ENCODE data around the gene SLAMF6. TPM values are rescaled to one million over a fixed set of nuclear protein-coding genes. Genes with fewer than 3 reads are reported as not detected.

SLAMF6 gene
- polyA plus RNA-seq, 1 donor (not counting 4 experiments of a cell fraction or from before 2014, with no cell fraction given), result not detected

- dilution Hi-C loops (cut with MboI; ENCODE audit: extremely low pct_ligation_motif_present, low sequenced_read_pairs), result no loop called here
- Histone ChIP-seq H3K4me2 (ENCODE audit: control insufficient read depth, extremely low read depth, insufficient read depth, low read depth, low read length) (no peak overlapping the region), H2AFZ (ENCODE audit: control insufficient read depth, low read length) (no peak overlapping the region), H3K9ac (ENCODE audit: control insufficient read depth, extremely low read depth, insufficient read depth, low read length) (no peak overlapping the region), H3K9me3 (ENCODE audit: control insufficient read depth, low read depth, low read length) (no peaks in the 10 kb centered on the region), H3K4me1 (ENCODE audit: control insufficient read depth, extremely low read depth, insufficient read depth, low read length) (no peaks in the 10 kb centered on the region), H4K20me1 (ENCODE audit: control insufficient read depth, extremely low read depth, insufficient read depth, low read length) (no peaks in the 10 kb centered on the region), H3K9me1 (ENCODE audit: control insufficient read depth, extremely low read depth, insufficient read depth, low read length) (no peaks in the 10 kb centered on the region), H3K27ac (ENCODE audit: control insufficient read depth, insufficient read depth, low read length) (no peak overlapping the region), H3K4me3 (ENCODE audit: control insufficient read depth in 2 of 3, extremely low read depth in 1 of 3, insufficient read depth in 2 of 3, low read depth in 1 of 3, low read length in 3 of 3) (no peak overlapping the region), H3K27me3 (ENCODE audit: control insufficient read depth, extremely low read depth, insufficient read depth, low read length) (no peaks in the 10 kb centered on the region), H3K79me2 (ENCODE audit: control insufficient read depth, insufficient read depth, low read length) (no peaks in the 10 kb centered on the region), H3K36me3 (ENCODE audit: control insufficient read depth in 2 of 2, extremely low read depth in 1 of 2, insufficient read depth in 2 of 2, low read length in 2 of 2) (no peaks in the 10 kb centered on the region)
- DNase-seq (ENCODE audit: low read depth, low spot score) (no peak), FAIRE-seq (no peak)
- TF ChIP-seq EZH2 (IDR thresholded peaks at IDR 0.05; ENCODE audit: low read length) (no peak), CTCF (optimal IDR thresholded peaks at IDR 0.05 in 1 of 3, IDR thresholded peaks at IDR 0.05 in 1 of 3, conservative IDR thresholded peaks at IDR 0.05 in 1 of 3; ENCODE audit: extremely low read depth in 1 of 3, insufficient read depth in 2 of 3, low read length in 3 of 3) (no peak)
Measured at GRCh38 chr1:160454371-160455152, 68.5 kb downstream of the SLAMF6 start.

DNA sequence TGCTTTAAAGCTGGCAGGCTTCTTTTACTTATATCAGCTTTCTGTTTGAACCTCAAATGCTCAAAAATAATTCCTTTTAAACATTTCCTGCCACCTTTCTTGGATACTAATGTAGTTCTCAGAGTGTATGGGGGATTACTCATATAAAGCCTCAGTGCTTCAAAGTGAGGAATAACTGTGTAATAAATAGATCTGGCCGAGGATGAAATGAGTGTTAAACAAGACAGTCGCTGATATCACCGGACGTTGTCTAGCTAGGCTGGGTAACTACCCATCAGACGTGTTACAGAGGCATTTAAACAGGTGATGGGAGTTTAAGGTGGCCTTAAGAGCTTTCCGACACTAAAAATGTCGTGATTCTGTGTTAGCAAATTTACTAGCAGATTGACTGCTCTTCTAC, 69.6 kb downstream of the SLAMF6 start:
- no peak for FAIRE-seq

More for the DNA sequence above, 69.6 kb downstream of the SLAMF6 start:
- Histone ChIP-seq H4K20me1 (ENCODE audit: control insufficient read depth, extremely low read depth, insufficient read depth, low read length) (no peaks in the 10 kb centered on the region), H3K4me2 (ENCODE audit: control insufficient read depth, extremely low read depth, insufficient read depth, low read depth, low read length) (no peak overlapping the region), H3K9me1 (ENCODE audit: control insufficient read depth, extremely low read depth, insufficient read depth, low read length) (no peaks in the 10 kb centered on the region), H3K79me2 (ENCODE audit: control insufficient read depth, insufficient read depth, low read length) (no peaks in the 10 kb centered on the region), H3K27ac (ENCODE audit: control insufficient read depth, insufficient read depth, low read length) (no peak overlapping the region), H3K36me3 (ENCODE audit: control insufficient read depth in 2 of 2, extremely low read depth in 1 of 2, insufficient read depth in 2 of 2, low read length in 2 of 2) (no peaks in the 10 kb centered on the region), H3K27me3 (ENCODE audit: control insufficient read depth, extremely low read depth, insufficient read depth, low read length) (no peaks in the 10 kb centered on the region), H3K4me1 (ENCODE audit: control insufficient read depth, extremely low read depth, insufficient read depth, low read length) (no peaks in the 10 kb centered on the region), H3K9me3 (ENCODE audit: control insufficient read depth, low read depth, low read length) (no peaks in the 10 kb centered on the region), H3K4me3 (ENCODE audit: control insufficient read depth in 2 of 3, extremely low read depth in 1 of 3, insufficient read depth in 2 of 3, low read depth in 1 of 3, low read length in 3 of 3) (no peak overlapping the region), H2AFZ (ENCODE audit: control insufficient read depth, low read length) (no peak overlapping the region), H3K9ac (ENCODE audit: control insufficient read depth, extremely low read depth, insufficient read depth, low read length) (no peak overlapping the region)
- dilution Hi-C loops (cut with MboI; ENCODE audit: extremely low pct_ligation_motif_present, low sequenced_read_pairs), result no loop called here
- no peak for TF ChIP-seq CTCF (optimal IDR thresholded peaks at IDR 0.05 in 1 of 3, IDR thresholded peaks at IDR 0.05 in 1 of 3, conservative IDR thresholded peaks at IDR 0.05 in 1 of 3; ENCODE audit: extremely low read depth in 1 of 3, insufficient read depth in 2 of 3, low read length in 3 of 3)
- TF ChIP-seq EZH2 (IDR thresholded peaks at IDR 0.05; ENCODE audit: low read length), result no peak
- DNase-seq (ENCODE audit: low read depth, low spot score), result no peak

Measured in keratinocyte (primary cell).